ENCODE data around the gene ID1. TPM values are rescaled to one million over a fixed set of nuclear protein-coding genes. Genes with fewer than 3 reads are reported as not detected.

The ID1 gene
- total RNA-seq, 1 donor from 2014 or later: 92.0 TPM

DNA sequence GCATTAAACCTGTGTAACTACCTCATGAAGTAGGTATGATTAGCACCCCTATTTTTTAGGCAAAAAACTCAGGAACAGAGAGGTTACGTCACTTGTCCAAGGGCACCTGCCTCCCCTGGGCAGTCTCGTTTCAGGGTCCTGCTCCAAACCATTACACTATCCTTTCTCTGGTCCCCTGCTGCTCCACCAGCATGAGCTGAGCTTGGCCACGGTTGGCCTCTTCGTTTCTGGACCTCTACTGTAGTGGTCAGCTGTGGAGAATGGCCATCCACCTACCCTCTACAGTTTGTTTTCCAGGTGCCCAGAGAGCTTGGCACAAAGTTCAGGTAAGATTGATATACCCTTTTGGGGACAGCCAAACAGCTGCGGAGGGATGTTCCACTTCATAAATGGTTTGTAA is 49.4 kb downstream of the ID1 start:
- Mint-ChIP-seq H3K4me1 (ENCODE audit: low read depth, unreplicated experiment) (no peaks in the 10 kb centered on the region), H3K36me3 (ENCODE audit: unreplicated experiment) (no peaks in the 10 kb centered on the region), H3K4me3 (ENCODE audit: unreplicated experiment) (no peak overlapping the region), H3K27ac (ENCODE audit: unreplicated experiment) (no peak overlapping the region), H3K9me3 (ENCODE audit: unreplicated experiment) (peaks cover 2% of the 10 kb centered on the region), H3K27me3 (ENCODE audit: unreplicated experiment) (peaks cover 9% of the 10 kb centered on the region)
- TF ChIP-seq, protein P1, sequence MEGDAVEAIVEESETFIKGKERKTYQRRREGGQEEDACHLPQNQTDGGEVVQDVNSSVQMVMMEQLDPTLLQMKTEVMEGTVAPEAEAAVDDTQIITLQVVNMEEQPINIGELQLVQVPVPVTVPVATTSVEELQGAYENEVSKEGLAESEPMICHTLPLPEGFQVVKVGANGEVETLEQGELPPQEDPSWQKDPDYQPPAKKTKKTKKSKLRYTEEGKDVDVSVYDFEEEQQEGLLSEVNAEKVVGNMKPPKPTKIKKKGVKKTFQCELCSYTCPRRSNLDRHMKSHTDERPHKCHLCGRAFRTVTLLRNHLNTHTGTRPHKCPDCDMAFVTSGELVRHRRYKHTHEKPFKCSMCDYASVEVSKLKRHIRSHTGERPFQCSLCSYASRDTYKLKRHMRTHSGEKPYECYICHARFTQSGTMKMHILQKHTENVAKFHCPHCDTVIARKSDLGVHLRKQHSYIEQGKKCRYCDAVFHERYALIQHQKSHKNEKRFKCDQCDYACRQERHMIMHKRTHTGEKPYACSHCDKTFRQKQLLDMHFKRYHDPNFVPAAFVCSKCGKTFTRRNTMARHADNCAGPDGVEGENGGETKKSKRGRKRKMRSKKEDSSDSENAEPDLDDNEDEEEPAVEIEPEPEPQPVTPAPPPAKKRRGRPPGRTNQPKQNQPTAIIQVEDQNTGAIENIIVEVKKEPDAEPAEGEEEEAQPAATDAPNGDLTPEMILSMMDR (IDR thresholded peaks at IDR 0.05; ENCODE audit: partially characterized antibody, unreplicated experiment): no peak
- no peak for DNase-seq

Small RNA genes within 50 kb of the gene (microRNA-seq; reads per million reads assigned to microRNA genes)
- gene MIR3193 (ENCODE audit: unreplicated experiment): 3.6 reads per million, percentile 26 among the genes with 10 or more reads in this experiment

Other genes starting within 250 kb of the ID1 start
- gene DEFB118, start 236.7 kb upstream of the ID1 start, total RNA-seq (ENCODE audit: unreplicated experiment): not detected
- not detected for gene DEFB119, start 214.7 kb upstream of the ID1 start, total RNA-seq (ENCODE audit: unreplicated experiment)
- gene DEFB121, start 199.1 kb upstream of the ID1 start, total RNA-seq (ENCODE audit: unreplicated experiment): not detected
- gene DEFB123, start 164.7 kb upstream of the ID1 start, total RNA-seq (ENCODE audit: unreplicated experiment): not detected
- gene DEFB124, start 130.2 kb upstream of the ID1 start, total RNA-seq (ENCODE audit: unreplicated experiment): not detected
- gene REM1, start 130.0 kb upstream of the ID1 start, total RNA-seq (ENCODE audit: unreplicated experiment): 2.8 TPM
- gene HM13, start 90.8 kb upstream of the ID1 start, total RNA-seq (ENCODE audit: unreplicated experiment): 320 TPM
- not detected for gene COX4I2, start 32.6 kb downstream of the ID1 start, total RNA-seq (ENCODE audit: unreplicated experiment)
- gene BCL2L1, start 117.6 kb downstream of the ID1 start, total RNA-seq (ENCODE audit: unreplicated experiment): 136 TPM
- gene TPX2, start 134.0 kb downstream of the ID1 start, total RNA-seq (ENCODE audit: unreplicated experiment): 44.7 TPM
- 0.69 TPM for gene MYLK2, start 214.1 kb downstream of the ID1 start, total RNA-seq (ENCODE audit: unreplicated experiment)
- not detected for gene FOXS1, start 240.3 kb downstream of the ID1 start, total RNA-seq (ENCODE audit: unreplicated experiment)

All from glutamatergic neuron (in vitro differentiated cells).